ENCODE results near the gene CYP4F22. TPM values are rescaled to one million over a fixed set of nuclear protein-coding genes. Genes with fewer than 3 reads are reported as not detected.
A peak's percentile ranks its signal among the peaks of the same experiment; 100 is the strongest.

Gene CYP4F22
- total RNA-seq (not detected), polyA plus RNA-seq (not detected)
- long read RNA-seq, donor 1 = 0 reads
- long read RNA-seq, donor 2 = 0 reads
- long read RNA-seq, donor 3 = 0 reads
- long read RNA-seq, donor 4 = 0 reads

DNA sequence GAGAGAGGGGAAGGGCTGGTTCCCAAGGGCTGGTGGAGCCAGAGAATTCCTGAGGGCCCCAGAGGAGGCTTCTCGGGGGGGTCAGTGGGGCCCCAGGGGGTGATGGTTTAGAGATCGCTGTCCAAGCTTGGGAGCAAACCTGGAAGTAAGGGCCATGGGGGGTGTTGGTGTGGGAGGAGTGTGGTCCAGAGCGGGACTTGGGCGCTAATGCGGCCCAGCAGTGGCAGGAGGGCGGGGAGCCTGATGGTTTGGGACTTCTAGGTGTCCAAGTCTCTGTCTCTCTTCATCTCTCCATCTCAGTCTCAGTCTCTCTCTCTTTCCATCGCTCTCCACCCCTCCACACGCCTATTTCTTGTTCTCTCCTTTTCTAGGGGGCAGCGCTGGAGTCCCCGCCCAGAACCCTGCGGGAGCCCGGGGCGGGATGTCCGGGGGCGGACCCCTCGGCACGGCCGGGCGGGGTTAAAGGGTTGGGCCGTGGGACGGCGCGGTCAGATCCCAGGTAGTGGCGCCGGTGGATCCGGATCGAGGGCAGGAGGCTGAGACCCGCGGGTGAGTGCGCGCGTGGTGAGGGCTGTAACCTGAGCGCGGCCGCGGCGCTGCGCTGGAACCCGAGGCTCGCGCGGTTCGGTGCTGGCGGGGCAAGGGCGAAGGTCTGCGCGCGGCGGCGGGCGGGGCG is at the start of gene CYP4F22:
TSS of gene CYP4F22 (plus strand) at position 491 of the 676 bp plus-strand sequence. CDS start 16,812 bp downstream, outside the sequence.
- H3K27ac ChIP-seq (ENCODE audit: low read length) = no peak within 1 kb of the TSS
- H3K27me3 ChIP-seq (ENCODE audit: control insufficient read depth, insufficient read depth) = no peaks in the 10 kb centered on the region
- no peaks in the 10 kb centered on the region for H3K4me1 ChIP-seq (ENCODE audit: control insufficient read depth, insufficient read depth, low read length)
- peak within 1 kb of the TSS; percentile 18 for H3K4me3 ChIP-seq (ENCODE audit: low read length)
- 3% methylated on average over 52 of the region's 52 CpGs for WGBS
- intact Hi-C loops (cut with DNase I) = no loop called here
- ATAC-seq (no peak), DNase-seq (no peak)
- no peaks in the 10 kb centered on the region for H3K9me3 ChIP-seq (ENCODE audit: control insufficient read depth, low read length)

DNA sequence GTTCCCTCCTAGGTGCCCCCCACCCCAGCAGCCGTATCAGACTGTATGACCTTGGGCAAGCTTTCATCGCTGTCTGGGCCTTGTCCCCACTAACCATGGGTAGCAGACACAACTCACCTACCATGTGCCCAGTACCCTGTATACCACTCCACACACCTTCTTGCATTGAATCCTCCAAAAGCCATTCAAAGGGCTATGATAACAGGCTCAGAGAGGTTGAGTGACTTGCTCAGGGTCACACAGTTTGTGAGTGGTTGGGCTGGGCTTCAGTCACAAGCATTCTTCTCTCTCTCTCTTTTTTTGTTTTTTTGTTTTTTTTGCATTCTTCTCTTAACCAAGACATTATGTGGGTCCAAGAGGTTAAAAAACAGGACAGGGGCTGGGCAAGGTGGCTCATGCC is 46.6 kb upstream of the CYP4F22 start:
- intact Hi-C loops (cut with DNase I) = loop anchor here in 1 of 4 donors (10.0 kb wide), 1 partner anchor 93 kb away; no protein-coding TSS in a partner anchor
- WGBS = 85% methylated on average over 2 of the region's 2 CpGs
- no peaks in the 10 kb centered on the region for H3K27me3 ChIP-seq (ENCODE audit: control insufficient read depth, insufficient read depth)
- peaks cover 4% of the 10 kb centered on the region for H3K4me1 ChIP-seq (ENCODE audit: control insufficient read depth, insufficient read depth, low read length)
- ATAC-seq = no peak
- H3K27ac ChIP-seq (ENCODE audit: low read length) = no peak overlapping the region
- H3K4me3 ChIP-seq (ENCODE audit: low read length) = no peak overlapping the region
- no peaks in the 10 kb centered on the region for H3K9me3 ChIP-seq (ENCODE audit: control insufficient read depth, low read length)
- no peak for DNase-seq

DNA sequence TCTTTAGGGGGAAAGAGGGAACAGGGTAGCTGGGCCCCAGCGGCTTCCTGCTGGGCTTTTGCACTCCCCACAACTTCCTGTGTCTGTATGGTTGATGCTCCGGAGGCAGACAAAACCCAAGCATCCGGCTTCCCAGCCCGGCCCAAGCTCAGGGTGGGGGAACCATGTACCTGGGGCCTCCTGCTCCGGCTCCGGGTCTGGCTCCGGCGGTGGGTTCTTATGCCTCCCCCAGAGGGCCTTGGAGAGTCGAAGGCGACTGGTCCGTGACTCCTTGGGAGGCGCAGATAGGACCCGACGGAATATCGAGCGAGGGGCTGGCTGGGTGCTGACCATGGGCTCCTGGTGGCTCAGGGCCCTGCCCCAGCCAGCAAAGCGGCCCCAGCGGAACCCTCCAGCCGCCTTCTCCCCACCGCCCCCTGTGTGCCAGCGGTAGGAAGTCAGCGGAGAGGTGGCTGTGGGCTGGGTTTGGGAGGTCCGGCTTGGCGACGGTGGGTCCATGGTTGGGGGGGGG is 44.4 kb upstream of the CYP4F22 start:
- no peaks in the 10 kb centered on the region for H3K4me1 ChIP-seq (ENCODE audit: control insufficient read depth, insufficient read depth, low read length)
- H3K27ac ChIP-seq (ENCODE audit: low read length) = no peak overlapping the region
- H3K9me3 ChIP-seq (ENCODE audit: control insufficient read depth, low read length) = no peaks in the 10 kb centered on the region
- intact Hi-C loops (cut with DNase I) = loop anchor here in 1 of 4 donors (10.0 kb wide), 1 partner anchor 91 kb away; no protein-coding TSS in a partner anchor
- 30% methylated on average over 25 of the region's 25 CpGs for WGBS
- no peaks in the 10 kb centered on the region for H3K27me3 ChIP-seq (ENCODE audit: control insufficient read depth, insufficient read depth)
- DNase-seq (peak in 1 of 3 donors; percentile 65), ATAC-seq (peak; percentile 56 to 68)
- no peak overlapping the region for H3K4me3 ChIP-seq (ENCODE audit: low read length)

DNA sequence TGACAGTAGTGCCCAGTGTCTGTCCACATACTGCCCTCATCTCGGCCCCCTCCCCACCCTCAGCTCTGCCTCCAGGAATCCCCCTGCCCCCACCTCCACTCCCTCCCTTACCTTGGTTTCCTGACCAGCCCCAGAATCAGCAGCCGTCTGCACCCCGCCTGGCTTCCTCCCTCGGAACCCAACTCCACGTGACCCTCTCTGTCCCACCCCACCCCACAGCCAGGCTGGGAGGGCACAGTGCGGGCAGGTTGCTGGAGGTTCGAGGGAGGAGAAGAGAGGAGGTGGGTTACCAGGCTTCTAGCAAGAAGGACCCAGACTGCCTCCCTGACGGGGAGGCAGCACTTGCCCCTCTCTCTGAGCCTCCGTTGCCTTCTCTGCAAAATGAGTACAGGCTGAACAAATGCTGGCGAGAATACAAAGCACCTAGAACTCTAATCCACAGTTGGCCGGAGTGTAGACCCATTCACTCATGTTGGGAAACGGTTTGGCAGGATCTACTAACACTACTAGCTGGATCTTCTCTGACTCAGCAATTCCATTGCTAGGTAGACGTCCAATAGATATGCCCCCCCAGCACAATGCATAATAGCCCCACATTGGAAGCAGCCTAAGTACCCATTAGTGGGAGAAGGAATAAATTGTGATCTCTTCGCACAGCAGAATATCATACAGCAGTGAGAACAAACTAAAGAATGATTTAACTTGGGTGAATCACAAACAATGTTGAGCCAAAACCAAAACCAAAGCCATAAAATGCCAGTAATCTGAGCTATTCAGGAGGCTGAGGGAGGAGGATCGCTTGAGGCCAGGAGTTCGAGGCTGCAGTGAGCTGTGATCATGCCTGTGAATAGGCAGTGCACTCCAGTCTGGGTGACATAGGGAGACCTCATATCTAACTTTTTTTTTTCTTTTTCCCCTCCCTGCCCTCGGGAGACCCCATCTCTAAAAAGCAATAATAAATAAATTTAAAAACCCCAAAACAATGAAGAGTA is 43.6 kb upstream of the CYP4F22 start, which contains the start of gene RASAL3:
TSS of gene RASAL3 (minus strand) at position 151 of the 992 bp plus-strand sequence. CDS start 186 bp downstream, outside the sequence.
- no peak within 1 kb of the TSS for H3K27ac ChIP-seq (ENCODE audit: low read length)
- no peaks in the 10 kb centered on the region for H3K27me3 ChIP-seq (ENCODE audit: control insufficient read depth, insufficient read depth)
- no peak within 1 kb of the TSS for H3K4me3 ChIP-seq (ENCODE audit: low read length)
- peak; percentile 56 for ATAC-seq
- peaks cover under 1% of the 10 kb centered on the region for H3K4me1 ChIP-seq (ENCODE audit: control insufficient read depth, insufficient read depth, low read length)
- WGBS = 34% methylated on average over 17 of the region's 17 CpGs
- peak in 1 of 3 donors; percentile 61 for DNase-seq
- intact Hi-C loops (cut with DNase I) = loop anchor here in 1 of 4 donors (10.0 kb wide), 1 partner anchor 90 kb away; no protein-coding TSS in a partner anchor
- no peaks in the 10 kb centered on the region for H3K9me3 ChIP-seq (ENCODE audit: control insufficient read depth, low read length)

DNA sequence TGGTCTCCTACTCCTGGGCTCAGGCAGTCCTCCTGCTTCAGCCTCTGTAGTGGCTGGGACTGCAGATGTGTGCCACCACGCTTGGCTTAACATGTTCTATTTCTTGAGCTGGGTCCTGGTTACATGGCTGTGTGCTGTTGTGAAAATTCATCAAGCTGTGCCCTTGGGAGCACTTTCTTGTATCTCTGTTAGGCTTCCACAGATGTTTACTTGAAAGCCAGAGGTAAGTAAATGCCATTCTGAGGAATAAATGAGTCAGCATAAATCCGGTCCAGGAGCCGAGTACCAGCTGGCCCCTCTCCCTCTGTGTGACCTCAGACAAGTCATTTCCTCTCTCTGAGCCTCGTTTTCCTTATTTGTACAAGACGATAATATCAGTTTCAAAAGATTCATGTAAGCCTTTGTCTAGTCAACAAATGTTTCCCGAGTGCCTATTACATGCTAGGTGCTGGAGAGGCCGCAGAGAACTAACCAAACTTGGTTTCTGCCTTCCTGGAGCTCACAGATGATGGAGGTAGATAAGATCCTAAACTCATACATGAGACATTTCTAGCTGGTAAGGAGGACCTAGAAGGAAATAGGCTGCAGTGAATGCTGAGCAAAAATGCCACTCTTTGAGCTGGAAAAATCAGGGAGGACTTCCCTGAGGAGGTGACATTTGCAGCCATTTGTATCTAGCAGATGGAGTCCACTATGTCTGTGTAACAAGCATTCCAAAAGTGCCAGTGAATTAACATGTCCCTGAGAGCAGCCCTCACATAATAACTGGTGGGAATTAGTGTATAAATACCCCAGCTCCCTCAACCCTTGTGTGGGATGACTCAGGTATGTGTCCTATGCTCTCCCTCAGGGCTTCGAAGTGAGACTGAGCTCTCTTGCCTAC is 41.2 kb upstream of the CYP4F22 start:
- DNase-seq (no peak), ATAC-seq (peak in 1 of 2 donors; percentile 60)
- intact Hi-C loops (cut with DNase I) = loop anchor here in 1 of 4 donors (10.0 kb wide), 1 partner anchor 88 kb away; no protein-coding TSS in a partner anchor
- Histone ChIP-seq H3K27ac (ENCODE audit: low read length) (no peak overlapping the region), H3K4me1 (ENCODE audit: control insufficient read depth, insufficient read depth, low read length) (peaks cover 3% of the 10 kb centered on the region), H3K9me3 (ENCODE audit: control insufficient read depth, low read length) (no peaks in the 10 kb centered on the region), H3K4me3 (ENCODE audit: low read length) (no peak overlapping the region), H3K27me3 (ENCODE audit: control insufficient read depth, insufficient read depth) (no peaks in the 10 kb centered on the region)
- whole genome bisulfite sequencing = 51% methylated on average over 8 of the region's 8 CpGs

DNA sequence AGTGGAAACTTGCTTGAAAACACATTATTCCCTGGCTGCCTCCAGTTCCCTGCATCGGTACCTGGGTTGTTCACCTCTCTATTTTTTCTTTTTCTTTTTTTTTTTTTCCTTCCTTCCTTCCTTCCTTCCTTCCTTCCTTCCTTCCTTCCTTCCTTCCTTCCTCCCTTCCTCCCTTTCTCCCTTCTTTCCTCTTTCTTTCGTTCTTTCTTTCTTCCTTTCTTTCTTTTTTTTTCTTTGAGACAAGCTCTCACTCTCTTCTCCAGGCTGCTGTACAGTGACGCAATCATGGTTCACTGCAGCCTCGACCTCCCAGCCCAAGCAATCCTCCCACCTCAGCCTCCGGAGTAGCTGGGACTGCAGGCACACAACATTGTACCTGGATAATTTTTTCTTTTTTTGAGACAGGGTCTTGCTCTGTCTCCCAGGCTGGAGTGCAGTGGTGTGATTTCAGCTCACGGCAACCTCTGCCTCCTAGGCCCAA is 40.6 kb upstream of the CYP4F22 start:
- 75% methylated on average over 6 of the region's 6 CpGs for WGBS
- Histone ChIP-seq H3K27ac (ENCODE audit: low read length) (no peak overlapping the region), H3K4me3 (ENCODE audit: low read length) (no peak overlapping the region), H3K4me1 (ENCODE audit: control insufficient read depth, insufficient read depth, low read length) (peaks cover 3% of the 10 kb centered on the region), H3K27me3 (ENCODE audit: control insufficient read depth, insufficient read depth) (no peaks in the 10 kb centered on the region), H3K9me3 (ENCODE audit: control insufficient read depth, low read length) (no peaks in the 10 kb centered on the region)
- ATAC-seq = no peak
- no peak for DNase-seq
- intact Hi-C loops (cut with DNase I) = loop anchor here in 1 of 4 donors (10.0 kb wide), 1 partner anchor 87 kb away; no protein-coding TSS in a partner anchor

DNA sequence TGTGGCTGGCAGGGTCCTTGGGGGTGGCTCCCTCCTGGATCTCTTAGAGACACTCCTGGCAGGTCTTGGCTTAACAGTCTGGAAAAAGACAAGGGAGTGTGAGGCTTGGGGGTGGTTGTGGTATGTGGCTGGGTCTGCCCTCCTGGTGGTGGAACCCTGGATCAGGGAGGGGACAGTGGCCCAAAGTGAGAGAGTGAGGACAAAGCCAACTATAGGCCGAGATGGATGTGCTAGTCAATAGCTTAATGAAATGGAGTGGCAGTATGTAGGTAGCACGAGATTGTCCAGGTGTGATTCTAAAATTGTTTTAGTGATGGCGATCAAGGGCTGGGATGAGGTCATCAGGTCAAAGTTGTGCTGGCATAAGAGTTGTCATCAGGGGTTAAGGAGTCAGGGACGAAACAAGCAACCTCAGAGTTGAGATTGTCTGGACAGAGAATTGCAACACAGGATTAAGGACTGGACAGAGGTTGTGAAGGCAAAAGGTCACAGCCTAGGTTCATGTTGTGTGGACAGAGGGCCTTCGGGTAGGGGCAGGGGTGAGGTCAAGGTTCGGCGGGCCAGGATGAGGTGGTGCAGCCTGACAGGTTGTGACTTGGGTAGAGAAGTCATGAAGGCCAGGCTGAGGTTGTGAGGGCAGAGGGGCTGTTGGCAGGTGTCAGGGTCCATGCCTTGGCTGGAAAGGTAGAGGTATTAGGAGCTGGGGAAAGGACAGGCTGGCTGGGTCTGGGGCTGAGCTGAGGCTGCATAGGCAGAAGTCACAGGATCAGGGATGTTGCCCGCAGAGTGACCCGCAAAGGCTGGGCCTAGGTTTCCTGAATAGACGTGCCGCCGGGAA is 39.4 kb upstream of the CYP4F22 start:
- intact Hi-C loops (cut with DNase I) = loop anchor here in 1 of 4 donors (10.0 kb wide), 1 partner anchor 86 kb away; no protein-coding TSS in a partner anchor
- H3K4me3 ChIP-seq (ENCODE audit: low read length) = no peak overlapping the region

DNA sequence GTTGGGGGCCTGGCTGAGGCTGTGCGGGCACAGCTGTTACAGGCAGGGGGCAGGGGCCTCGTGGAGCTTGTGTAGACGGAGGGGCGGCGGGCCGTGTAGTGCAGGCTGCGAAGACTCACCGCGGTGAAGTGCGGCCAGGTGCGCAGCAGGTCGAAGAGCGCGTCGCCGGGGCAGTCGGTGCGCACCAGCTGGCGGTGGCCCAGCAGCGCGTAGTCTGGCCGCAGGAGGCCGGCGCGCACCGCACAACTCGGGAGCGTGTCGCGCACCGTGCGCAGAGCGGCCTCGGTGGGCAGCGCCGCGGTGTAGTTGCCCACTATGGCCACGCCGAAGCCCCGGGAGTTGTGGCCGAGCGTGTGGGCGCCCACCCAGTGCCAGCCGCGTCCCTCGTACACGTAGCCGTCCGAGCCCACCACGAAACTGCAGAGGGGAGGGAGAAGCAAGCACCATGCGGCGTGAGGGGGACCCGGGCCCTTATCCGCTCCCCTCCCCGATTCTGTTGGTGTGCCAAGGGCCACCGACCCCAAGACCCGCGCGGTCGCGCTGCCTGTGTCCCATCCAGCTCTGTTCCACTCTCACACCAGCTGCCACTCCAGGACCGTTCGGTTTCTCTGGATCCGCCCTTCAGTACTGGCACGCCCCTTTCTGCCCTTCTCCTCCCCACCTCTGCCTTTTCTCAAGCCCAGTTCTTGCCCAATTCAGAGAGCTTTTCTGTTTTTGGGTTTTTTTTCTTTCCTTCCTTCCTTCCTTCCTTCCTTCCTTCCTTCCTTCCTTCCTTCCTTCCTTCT is 38.6 kb upstream of the CYP4F22 start:
- H3K4me1 ChIP-seq (ENCODE audit: control insufficient read depth, insufficient read depth, low read length) = peaks cover 3% of the 10 kb centered on the region
- no peaks in the 10 kb centered on the region for H3K27me3 ChIP-seq (ENCODE audit: control insufficient read depth, insufficient read depth)
- ATAC-seq (peak; percentile 64 to 79), DNase-seq (peak in 2 of 3 donors; percentile 48 to 61)
- H3K9me3 ChIP-seq (ENCODE audit: control insufficient read depth, low read length) = no peaks in the 10 kb centered on the region
- no peak overlapping the region for H3K4me3 ChIP-seq (ENCODE audit: low read length)
- intact Hi-C loops (cut with DNase I) = loop anchor here in 2 of 4 donors (10.0 kb wide), 2 partner anchors 55 to 85 kb away; no protein-coding TSS in a partner anchor
- WGBS = 6% methylated on average over 65 of the region's 65 CpGs
- H3K27ac ChIP-seq (ENCODE audit: low read length) = no peak overlapping the region

More for the DNA sequence above, 39.4 kb upstream of the CYP4F22 start:
- peaks cover 3% of the 10 kb centered on the region for H3K4me1 ChIP-seq (ENCODE audit: control insufficient read depth, insufficient read depth, low read length)
- no peak for ATAC-seq
- 57% methylated on average over 12 of the region's 12 CpGs for WGBS
- no peak for DNase-seq
- no peak overlapping the region for H3K27ac ChIP-seq (ENCODE audit: low read length)
- H3K9me3 ChIP-seq (ENCODE audit: control insufficient read depth, low read length) = no peaks in the 10 kb centered on the region
- no peaks in the 10 kb centered on the region for H3K27me3 ChIP-seq (ENCODE audit: control insufficient read depth, insufficient read depth)

All from right cardiac atrium (tissue), 5 donors.